Neuronal stem cell (in vitro differentiated cells): Measurements from ENCODE around the gene CDC42EP3.

ENCODE experiments used
- DNase-seq: peaks from one replicate; pipeline ENCODE4 v3.0.0-alpha.2; 2013; ENCODE audit warnings: low spot score
- H2AFZ ChIP-seq: one replicate; pipeline ENCODE4 v1.6.1; 2013; ENCODE audit warnings: mild to moderate bottlenecking, low read length, inconsistent platforms
- H2AK5ac ChIP-seq: 2 replicates; pipeline ENCODE4 v1.6.1; 2013; ENCODE audit warnings: low read depth, mild to moderate bottlenecking, inconsistent platforms, low read length, moderate library complexity, mixed read lengths
- H2BK120ac ChIP-seq: 2 replicates; pipeline ENCODE4 v1.6.1; 2013; ENCODE audit warnings: low read depth, mild to moderate bottlenecking, inconsistent platforms, low read length, moderate library complexity, mixed read lengths
- H2BK12ac ChIP-seq: one replicate; pipeline ENCODE4 v1.6.1; 2013; ENCODE audit warnings: low read length, inconsistent platforms
- H2BK15ac ChIP-seq: 2 replicates; pipeline ENCODE4 v1.6.1; 2013; ENCODE audit warnings: mild to moderate bottlenecking, low read length, inconsistent platforms, mixed read lengths
- H2BK5ac ChIP-seq: one replicate; pipeline ENCODE4 v1.6.1; 2013; ENCODE audit warnings: inconsistent platforms, mild to moderate bottlenecking, low read length, moderate library complexity
- H3K14ac ChIP-seq: one replicate; pipeline ENCODE4 v1.6.1; 2013; ENCODE audit warnings: low read length, inconsistent platforms
- H3K18ac ChIP-seq: 2 replicates; pipeline ENCODE4 v1.6.1; 2013; ENCODE audit warnings: low read length, inconsistent platforms
- H3K23ac ChIP-seq: 2 replicates; pipeline ENCODE4 v1.6.1; 2013; ENCODE audit warnings: low read depth, mild to moderate bottlenecking, mixed read lengths, low read length, inconsistent platforms; ENCODE audit not compliant: poor library complexity
- H3K27ac ChIP-seq: replicated peaks from 3 replicates; pipeline ENCODE4 v1.5.1; 2013; ENCODE audit warnings: low read length, inconsistent platforms
- H3K27me3 ChIP-seq, 3 experiments: 2 replicates each; pipeline ENCODE4 v1.6.1; 2013; ENCODE audit warnings: low read length in 3 of 3, mild to moderate bottlenecking in 2 of 3, inconsistent platforms in 1 of 3, low read depth in 1 of 3, mixed read lengths in 1 of 3, moderate library complexity in 1 of 3; ENCODE audit not compliant: control insufficient read depth in 3 of 3, insufficient read depth in 3 of 3
- H3K36me3 ChIP-seq, 2 donors: replicated peaks in 1 of 2; 2 replicates each; pipeline ENCODE4 v1.6.1; 2013; ENCODE audit warnings: low read length in 2 of 2; ENCODE audit not compliant: control insufficient read depth in 2 of 2, insufficient read depth in 2 of 2
- H3K4ac ChIP-seq: 2 replicates; pipeline ENCODE4 v1.6.1; 2013; ENCODE audit warnings: inconsistent platforms, mild to moderate bottlenecking, low read length, moderate library complexity
- H3K4me1 ChIP-seq, 2 donors: 1 replicate in 1 of 2; 2 replicates in 1 of 2; pipeline ENCODE4 v1.6.1; 2013; ENCODE audit warnings: low read length in 2 of 2, low read depth in 1 of 2; ENCODE audit not compliant: control insufficient read depth in 2 of 2, insufficient read depth in 1 of 2
- H3K4me2 ChIP-seq: one replicate; pipeline ENCODE4 v1.6.1; 2013; ENCODE audit warnings: mild to moderate bottlenecking, low read length, inconsistent platforms; ENCODE audit not compliant: insufficient read depth, poor library complexity, severe bottlenecking
- H3K4me3 ChIP-seq, 2 donors: 2 replicates each; pipeline ENCODE4 v1.5.1; 2013; ENCODE audit warnings: low read length in 2 of 2, mild to moderate bottlenecking in 2 of 2, inconsistent platforms in 1 of 2, moderate library complexity in 1 of 2
- H3K79me1 ChIP-seq: one replicate; pipeline ENCODE4 v1.6.1; 2013; ENCODE audit warnings: low read depth, mild to moderate bottlenecking, inconsistent platforms, low read length, moderate library complexity
- H3K9ac ChIP-seq: one replicate; pipeline ENCODE4 v1.6.1; 2013; ENCODE audit warnings: mild to moderate bottlenecking, low read depth, low read length, inconsistent platforms; ENCODE audit not compliant: poor library complexity
- H3K9me3 ChIP-seq, 2 donors: replicated peaks in 1 of 2; 2 replicates each; pipeline versions ENCODE3 to v1.6.1; 2013; ENCODE audit warnings: low read length in 2 of 2, mild to moderate bottlenecking in 2 of 2, inconsistent platforms in 1 of 2, low read depth in 1 of 2, mixed read lengths in 1 of 2, moderate library complexity in 1 of 2; ENCODE audit not compliant: control insufficient read depth in 2 of 2, insufficient read depth in 1 of 2
- H4K8ac ChIP-seq: one replicate; pipeline ENCODE4 v1.6.1; 2013; ENCODE audit warnings: low read depth, mild to moderate bottlenecking, inconsistent platforms, low read length, moderate library complexity
- H4K91ac ChIP-seq: one replicate; pipeline ENCODE4 v1.6.1; 2013; ENCODE audit warnings: low read length, low read depth, mild to moderate bottlenecking, inconsistent platforms; ENCODE audit not compliant: poor library complexity
- WGBS, 2 donors: extraction: QIAGEN DNeasy Blood & Tissue Kit; methylation state at CpG; one replicate each; pipeline ENCODE4 v1.1.7; 2013; ENCODE audit warnings: missing lambda C conversion rate in 2 of 2, mixed read lengths in 1 of 2; ENCODE audit not compliant: insufficient read length in 2 of 2, insufficient replicate concordance in 1 of 2; ENCODE audit errors: extremely low coverage in 2 of 2; 5-methylcytosine and 5-hydroxymethylcytosine counted together

The CDC42EP3 gene

GRCh38 chr2:37631698-37632097 lies 39.7 kb downstream of the CDC42EP3 start:
- Histone ChIP-seq H4K8ac (no peak overlapping the region), H3K27ac (no peak overlapping the region), H2BK12ac (no peak overlapping the region), H2BK5ac (no peak overlapping the region), H3K4me1 (peaks cover 4 to 15% of the 10 kb centered on the region in 2 donors), H4K91ac (no peak overlapping the region), H3K14ac (no peak overlapping the region), H3K79me1 (no peaks in the 10 kb centered on the region), H3K36me3 (no peaks in the 10 kb centered on the region), H3K4me3 (no peak overlapping the region), H3K18ac (no peak overlapping the region), H2AFZ (no peak overlapping the region), H2BK15ac (no peak overlapping the region), H3K9me3 (no peaks in the 10 kb centered on the region), H3K27me3 (no peaks in the 10 kb centered on the region), H2AK5ac (no peak overlapping the region), H3K4ac (no peak overlapping the region), H3K23ac (no peak overlapping the region), H3K4me2 (no peak overlapping the region), H2BK120ac (no peak overlapping the region), H3K9ac (no peak overlapping the region)
- WGBS, 2 donors = no CpG with 5 or more reads among the region's 4 CpGs
- no peak for DNase-seq

DNA sequence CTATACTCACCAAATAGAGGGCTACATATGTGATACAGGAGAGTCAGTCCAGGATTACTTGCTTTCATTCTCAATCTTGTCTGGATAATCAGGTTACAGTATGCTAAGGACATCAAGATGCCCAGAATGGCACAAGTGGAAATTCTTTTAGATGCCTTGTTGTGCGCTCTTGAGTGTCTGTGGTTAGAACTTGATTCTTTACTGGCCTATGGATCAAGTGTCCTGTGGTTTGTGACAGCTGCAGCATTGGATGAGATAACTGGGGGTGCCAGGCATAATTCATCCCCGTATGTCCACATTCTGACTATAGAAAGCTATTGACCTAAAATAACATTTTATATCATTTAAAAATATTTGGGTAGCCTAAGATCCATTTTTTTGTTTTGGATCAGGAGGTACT lies 40.1 kb downstream of the CDC42EP3 start:
- Histone ChIP-seq H3K4me3 (no peak overlapping the region), H4K8ac (no peak overlapping the region), H3K4ac (no peak overlapping the region), H2BK12ac (no peak overlapping the region), H3K4me2 (no peak overlapping the region), H3K23ac (no peak overlapping the region), H3K18ac (no peak overlapping the region), H2AK5ac (no peak overlapping the region), H2BK15ac (no peak overlapping the region), H4K91ac (no peak overlapping the region), H3K27me3 (no peaks in the 10 kb centered on the region), H3K27ac (no peak overlapping the region), H2BK120ac (no peak overlapping the region), H3K9ac (no peak overlapping the region), H3K36me3 (no peaks in the 10 kb centered on the region), H3K14ac (no peak overlapping the region), H3K9me3 (no peaks in the 10 kb centered on the region), H2BK5ac (no peak overlapping the region), H3K79me1 (no peaks in the 10 kb centered on the region), H3K4me1 (peaks cover 4 to 11% of the 10 kb centered on the region in 2 donors), H2AFZ (no peak overlapping the region)
- DNase-seq = no peak
- WGBS, 2 donors = no CpG with 5 or more reads among the region's 2 CpGs

DNA sequence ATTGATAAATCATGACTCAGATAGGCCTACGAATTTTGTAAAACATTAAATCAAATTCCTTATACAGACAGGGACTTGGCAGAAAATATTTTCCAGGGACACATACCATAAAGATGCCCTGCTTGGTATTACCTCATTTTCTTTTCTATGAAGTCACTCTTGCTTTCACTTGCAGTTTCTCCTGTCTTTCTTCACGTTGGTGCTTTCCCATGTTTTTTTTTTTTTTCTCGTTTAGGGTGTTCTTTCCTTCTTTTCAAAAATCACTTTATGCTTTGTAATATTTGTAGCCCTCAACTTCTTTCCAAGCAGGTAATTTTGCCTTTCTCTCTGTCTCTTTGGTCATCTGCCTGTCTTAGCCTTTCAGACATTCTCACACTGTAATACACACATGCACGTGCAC lies 40.7 kb downstream of the CDC42EP3 start:
- H4K91ac ChIP-seq = no peak overlapping the region
- H3K9me3 ChIP-seq = no peaks in the 10 kb centered on the region
- H3K27me3 ChIP-seq = no peaks in the 10 kb centered on the region
- no peaks in the 10 kb centered on the region for H3K36me3 ChIP-seq
- no peak overlapping the region for H3K23ac ChIP-seq
- no peak overlapping the region for H4K8ac ChIP-seq
- H2BK12ac ChIP-seq = no peak overlapping the region
- WGBS, 2 donors = no CpG with 5 or more reads among the region's 4 CpGs
- DNase-seq = no peak
- no peak overlapping the region for H2BK15ac ChIP-seq
- no peak overlapping the region for H3K9ac ChIP-seq
- no peak overlapping the region for H3K4me2 ChIP-seq
- no peak overlapping the region for H3K4ac ChIP-seq
- no peak overlapping the region for H2AK5ac ChIP-seq
- no peaks in the 10 kb centered on the region for H3K79me1 ChIP-seq
- H3K14ac ChIP-seq = no peak overlapping the region
- no peak overlapping the region for H2BK5ac ChIP-seq
- H3K27ac ChIP-seq = no peak overlapping the region
- peaks cover 4 to 7% of the 10 kb centered on the region in 2 donors for H3K4me1 ChIP-seq
- no peak overlapping the region for H3K18ac ChIP-seq
- no peak overlapping the region for H2AFZ ChIP-seq
- H2BK120ac ChIP-seq = no peak overlapping the region
- H3K4me3 ChIP-seq = no peak overlapping the region

DNA sequence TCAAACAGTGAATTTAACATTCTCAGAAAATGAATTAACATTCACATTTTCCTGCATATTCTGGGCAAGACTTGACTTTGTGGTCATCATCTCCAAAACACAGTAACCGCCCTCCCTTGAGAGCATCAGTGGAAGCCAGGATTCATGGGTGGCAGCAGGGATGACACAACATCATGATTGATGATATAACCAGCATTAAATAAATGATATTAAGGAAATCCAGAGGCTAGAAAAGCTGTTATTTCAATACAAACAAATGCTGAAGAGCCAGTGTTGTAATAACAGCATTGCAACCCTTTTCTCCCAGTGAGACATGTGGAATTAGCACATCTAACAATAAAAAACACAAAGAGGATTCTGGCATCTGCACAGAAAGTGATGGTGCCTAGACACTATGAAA lies 41.1 kb downstream of the CDC42EP3 start:
- H4K8ac ChIP-seq = no peak overlapping the region
- no peak overlapping the region for H2BK120ac ChIP-seq

More for the DNA sequence above, 41.1 kb downstream of the CDC42EP3 start:
- no peak overlapping the region for H3K18ac ChIP-seq
- H2AFZ ChIP-seq = no peak overlapping the region
- H2BK5ac ChIP-seq = no peak overlapping the region
- DNase-seq = no peak
- H3K36me3 ChIP-seq = no peaks in the 10 kb centered on the region
- no peak overlapping the region for H3K27ac ChIP-seq
- no peaks in the 10 kb centered on the region for H3K27me3 ChIP-seq
- H3K14ac ChIP-seq = no peak overlapping the region
- no peak overlapping the region for H3K4ac ChIP-seq
- no peak overlapping the region for H2BK12ac ChIP-seq
- H2BK15ac ChIP-seq = no peak overlapping the region
- H3K4me1 ChIP-seq = peaks cover 4 to 7% of the 10 kb centered on the region in 2 donors
- H4K91ac ChIP-seq = no peak overlapping the region
- no peak overlapping the region for H3K9ac ChIP-seq
- WGBS, 2 donors = no CpG with 5 or more reads among the region's 1 CpG
- H3K4me3 ChIP-seq = no peak overlapping the region
- no peak overlapping the region for H3K4me2 ChIP-seq
- H3K79me1 ChIP-seq = no peaks in the 10 kb centered on the region
- H3K9me3 ChIP-seq = no peaks in the 10 kb centered on the region
- no peak overlapping the region for H2AK5ac ChIP-seq
- H3K23ac ChIP-seq = no peak overlapping the region
